ENCODE results near the gene BAZ1A. TPM values are rescaled to one million over a fixed set of nuclear protein-coding genes. Genes with fewer than 3 reads are reported as not detected.

The BAZ1A gene
- total RNA-seq, 1 donor from 2014 or later: 42.8 TPM

DNA sequence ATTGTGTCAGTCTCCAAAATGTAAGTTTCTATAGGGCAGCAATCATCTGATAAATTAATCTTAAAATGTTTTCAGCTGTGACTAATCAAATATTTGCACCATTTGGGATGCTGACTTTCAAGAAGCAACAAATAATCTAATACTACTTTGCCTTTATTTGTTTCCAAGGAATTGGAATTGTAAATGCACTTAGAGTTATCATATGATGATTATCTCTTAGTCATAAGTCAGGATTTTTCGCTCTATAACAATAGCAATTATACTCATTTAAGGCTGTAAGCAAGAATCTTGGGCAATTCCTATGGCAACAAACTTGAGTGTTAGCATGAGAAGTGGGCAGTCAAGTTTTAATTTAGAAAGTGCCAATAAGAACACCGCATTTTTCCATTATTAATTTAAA lies 13.0 kb upstream of the BAZ1A start:
- Mint-ChIP-seq H3K4me3 (ENCODE audit: low read depth) (no peak overlapping the region), H3K9me3 (ENCODE audit: low read depth) (peaks cover 3% of the 10 kb centered on the region), H3K27ac (no peak overlapping the region), H3K36me3 (ENCODE audit: insufficient read depth) (no peaks in the 10 kb centered on the region), H3K4me1 (ENCODE audit: low read depth) (peaks cover 2% of the 10 kb centered on the region), H3K27me3 (no peaks in the 10 kb centered on the region)
- TF ChIP-seq, protein P1, sequence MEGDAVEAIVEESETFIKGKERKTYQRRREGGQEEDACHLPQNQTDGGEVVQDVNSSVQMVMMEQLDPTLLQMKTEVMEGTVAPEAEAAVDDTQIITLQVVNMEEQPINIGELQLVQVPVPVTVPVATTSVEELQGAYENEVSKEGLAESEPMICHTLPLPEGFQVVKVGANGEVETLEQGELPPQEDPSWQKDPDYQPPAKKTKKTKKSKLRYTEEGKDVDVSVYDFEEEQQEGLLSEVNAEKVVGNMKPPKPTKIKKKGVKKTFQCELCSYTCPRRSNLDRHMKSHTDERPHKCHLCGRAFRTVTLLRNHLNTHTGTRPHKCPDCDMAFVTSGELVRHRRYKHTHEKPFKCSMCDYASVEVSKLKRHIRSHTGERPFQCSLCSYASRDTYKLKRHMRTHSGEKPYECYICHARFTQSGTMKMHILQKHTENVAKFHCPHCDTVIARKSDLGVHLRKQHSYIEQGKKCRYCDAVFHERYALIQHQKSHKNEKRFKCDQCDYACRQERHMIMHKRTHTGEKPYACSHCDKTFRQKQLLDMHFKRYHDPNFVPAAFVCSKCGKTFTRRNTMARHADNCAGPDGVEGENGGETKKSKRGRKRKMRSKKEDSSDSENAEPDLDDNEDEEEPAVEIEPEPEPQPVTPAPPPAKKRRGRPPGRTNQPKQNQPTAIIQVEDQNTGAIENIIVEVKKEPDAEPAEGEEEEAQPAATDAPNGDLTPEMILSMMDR (IDR thresholded peaks at IDR 0.05; ENCODE audit: unreplicated experiment): no peak
- DNase-seq (ENCODE audit: low spot score, unreplicated experiment): no peak

DNA sequence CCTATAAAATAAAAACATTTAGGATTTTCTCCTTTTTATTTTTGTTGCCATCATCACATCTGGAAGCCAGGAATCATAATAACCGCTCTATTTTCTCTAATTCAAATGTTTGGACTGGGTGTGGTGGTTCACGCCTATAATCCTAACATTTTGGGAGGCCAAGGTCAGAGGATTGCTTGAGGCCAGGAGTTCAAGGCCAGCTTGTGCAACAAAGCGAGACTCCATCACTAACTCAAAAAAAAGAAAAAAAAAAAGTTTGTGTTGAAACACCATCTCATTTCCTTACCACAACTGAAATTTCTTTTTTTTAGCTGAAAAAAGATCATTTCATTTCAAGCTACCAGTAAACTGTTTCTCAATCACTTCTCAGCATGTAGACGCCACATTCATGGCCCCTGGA lies 8.8 kb upstream of the BAZ1A start:
- Mint-ChIP-seq H3K9me3 (ENCODE audit: low read depth) (no peaks in the 10 kb centered on the region), H3K27ac (no peak overlapping the region), H3K27me3 (no peaks in the 10 kb centered on the region), H3K36me3 (ENCODE audit: insufficient read depth) (no peaks in the 10 kb centered on the region), H3K4me3 (ENCODE audit: low read depth) (no peak overlapping the region), H3K4me1 (ENCODE audit: low read depth) (no peaks in the 10 kb centered on the region)
- TF ChIP-seq, protein P1 (IDR thresholded peaks at IDR 0.05; ENCODE audit: unreplicated experiment): no peak
- no peak for DNase-seq (ENCODE audit: low spot score, unreplicated experiment)

DNA sequence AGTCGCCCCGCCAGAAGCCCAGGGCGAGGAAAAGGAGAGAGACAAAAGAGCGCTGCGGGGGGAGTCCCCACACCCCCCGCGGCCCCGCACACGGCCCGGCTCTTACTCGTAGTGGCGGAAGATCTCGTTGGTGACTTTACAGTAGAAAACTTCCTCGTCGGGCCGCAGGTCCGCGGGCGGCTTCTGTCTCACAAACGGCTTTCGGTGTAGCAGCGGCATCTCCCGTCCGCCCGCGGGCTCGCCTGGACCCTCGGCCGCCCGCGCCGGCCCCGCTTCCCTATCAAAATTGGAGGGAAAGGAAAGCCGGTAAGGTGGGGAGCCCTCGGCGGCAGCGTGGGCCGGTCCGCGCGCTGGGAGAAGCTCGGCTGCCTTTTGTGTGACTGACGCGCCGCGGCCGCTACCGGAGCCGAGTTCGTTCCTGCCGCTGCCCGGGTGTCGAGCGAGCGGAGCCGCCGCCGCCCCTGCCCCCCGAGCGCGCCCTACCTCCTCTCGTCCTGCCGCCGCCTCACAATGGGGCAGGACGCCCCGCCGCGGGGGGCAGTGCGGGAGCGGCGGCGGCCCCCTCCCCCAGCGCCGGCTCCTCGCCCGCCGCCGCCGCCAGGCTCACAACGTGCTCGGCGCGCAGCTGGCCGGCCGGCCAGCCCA lies 652 bp downstream of the BAZ1A start:
- Mint-ChIP-seq H3K4me3 (ENCODE audit: low read depth) (peak overlapping the region; percentile 99), H3K27ac (peak overlapping the region; percentile 88), H3K36me3 (ENCODE audit: insufficient read depth) (peaks cover 4% of the 10 kb centered on the region), H3K27me3 (no peaks in the 10 kb centered on the region), H3K4me1 (ENCODE audit: low read depth) (peaks cover 19% of the 10 kb centered on the region), H3K9me3 (ENCODE audit: low read depth) (no peaks in the 10 kb centered on the region)
- TF ChIP-seq, protein P1 (IDR thresholded peaks at IDR 0.05; ENCODE audit: unreplicated experiment): no peak
- peak; percentile 39 for DNase-seq (ENCODE audit: low spot score, unreplicated experiment)

DNA sequence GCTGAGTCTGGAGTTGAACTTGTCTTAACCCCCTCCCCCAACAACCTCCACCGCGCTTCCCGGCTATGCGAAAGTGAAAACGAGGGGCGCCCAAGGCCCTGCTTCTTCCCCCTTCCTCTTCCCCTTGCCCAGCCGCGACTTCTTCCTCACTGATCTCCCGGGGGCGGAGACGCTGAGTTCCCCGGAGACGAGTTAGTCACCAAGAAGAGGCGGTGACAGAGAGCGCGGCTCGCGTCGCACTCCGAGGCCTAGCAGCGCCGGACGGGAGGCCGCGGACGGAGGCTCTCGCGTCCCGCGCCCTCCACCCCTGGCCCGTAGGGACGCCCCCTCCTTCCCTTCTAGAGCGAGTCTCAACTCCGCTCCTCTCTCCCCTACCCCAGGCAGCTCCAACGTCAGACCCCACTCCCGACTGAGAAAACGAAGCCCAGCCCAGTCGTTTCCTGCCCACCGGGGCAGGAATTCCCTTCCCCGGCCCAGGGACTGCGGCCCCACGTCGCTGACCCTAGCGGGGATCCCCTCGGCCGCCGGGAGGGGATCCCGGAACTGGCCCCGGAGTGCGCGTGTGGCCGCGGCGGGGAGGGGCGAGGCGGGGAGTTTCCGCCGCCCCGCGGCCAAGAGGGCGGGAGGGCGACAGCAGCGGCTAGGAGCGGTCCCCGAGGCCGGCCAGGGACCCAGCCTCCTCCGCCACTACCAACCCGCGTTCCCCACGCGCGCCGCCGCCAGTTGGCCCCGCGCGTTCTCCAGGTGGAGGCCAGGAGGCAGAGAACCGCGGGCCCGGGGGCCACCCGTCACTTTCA lies 1.4 kb downstream of the BAZ1A start:
- DNase-seq (ENCODE audit: low spot score, unreplicated experiment): peak; percentile 53
- peak overlapping the region; percentile 99 for H3K27ac Mint-ChIP-seq
- H3K4me1 Mint-ChIP-seq (ENCODE audit: low read depth): peaks cover 19% of the 10 kb centered on the region
- H3K4me3 Mint-ChIP-seq (ENCODE audit: low read depth): peak overlapping the region; percentile 95
- no peaks in the 10 kb centered on the region for H3K9me3 Mint-ChIP-seq (ENCODE audit: low read depth)
- TF ChIP-seq, protein P1 (IDR thresholded peaks at IDR 0.05; ENCODE audit: unreplicated experiment): no peak
- H3K27me3 Mint-ChIP-seq: no peaks in the 10 kb centered on the region
- peaks cover 4% of the 10 kb centered on the region for H3K36me3 Mint-ChIP-seq (ENCODE audit: insufficient read depth)

DNA sequence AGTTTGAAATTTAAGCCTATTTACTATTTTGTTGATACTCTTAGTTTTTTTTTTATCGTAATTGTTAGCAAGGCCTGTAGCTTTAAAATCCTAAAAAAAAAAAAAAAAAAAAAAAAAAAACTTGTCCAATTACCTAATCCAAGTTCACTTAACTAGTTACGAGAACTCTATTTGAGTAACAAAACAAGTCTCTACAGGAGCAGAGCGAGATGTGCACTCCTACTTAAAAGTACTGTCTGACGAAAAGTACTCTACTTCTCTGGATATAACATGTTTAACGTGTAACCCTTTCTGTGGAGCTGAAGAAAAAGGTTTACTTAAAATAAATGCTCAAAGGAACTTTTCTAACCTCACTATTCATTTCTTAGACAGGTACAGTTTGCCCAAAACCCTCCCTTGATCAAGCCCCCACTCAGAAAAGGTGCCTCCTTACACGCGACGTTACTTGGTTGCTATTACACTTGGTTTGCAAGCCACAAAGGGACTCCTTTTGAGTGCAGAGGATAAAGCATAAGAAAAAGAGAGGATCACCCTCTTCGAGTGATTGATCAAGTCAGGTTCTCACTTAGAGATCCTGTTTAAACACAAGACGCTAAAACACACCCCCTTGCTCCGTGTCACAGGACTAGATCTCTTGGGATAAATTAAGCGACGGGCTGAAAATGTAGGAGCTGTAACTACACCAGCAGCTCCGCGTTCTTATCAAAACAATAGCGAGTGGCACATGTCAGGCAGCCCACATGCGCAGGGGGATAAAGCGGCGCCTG lies 2.2 kb downstream of the BAZ1A start:
- H3K9me3 Mint-ChIP-seq (ENCODE audit: low read depth): no peaks in the 10 kb centered on the region
- H3K4me1 Mint-ChIP-seq (ENCODE audit: low read depth): peaks cover 19% of the 10 kb centered on the region
- H3K27me3 Mint-ChIP-seq: no peaks in the 10 kb centered on the region
- DNase-seq (ENCODE audit: low spot score, unreplicated experiment): no peak
- peak overlapping the region; percentile 95 for H3K4me3 Mint-ChIP-seq (ENCODE audit: low read depth)
- peaks cover 4% of the 10 kb centered on the region for H3K36me3 Mint-ChIP-seq (ENCODE audit: insufficient read depth)
- H3K27ac Mint-ChIP-seq: peak overlapping the region; percentile 99
- TF ChIP-seq, protein P1 (IDR thresholded peaks at IDR 0.05; ENCODE audit: unreplicated experiment): no peak
